HG03378 (cell line): ENCODE data around the gene KANSL1.

Experiments
- ATAC-seq: cut with Tn5 transposase; IDR thresholded peaks from one replicate; pipeline ENCODE4 v1.9.1; 2021; ENCODE audit warnings: mild to moderate bottlenecking, moderate library complexity; ENCODE audit not compliant: unreplicated experiment

The KANSL1 gene

DNA sequence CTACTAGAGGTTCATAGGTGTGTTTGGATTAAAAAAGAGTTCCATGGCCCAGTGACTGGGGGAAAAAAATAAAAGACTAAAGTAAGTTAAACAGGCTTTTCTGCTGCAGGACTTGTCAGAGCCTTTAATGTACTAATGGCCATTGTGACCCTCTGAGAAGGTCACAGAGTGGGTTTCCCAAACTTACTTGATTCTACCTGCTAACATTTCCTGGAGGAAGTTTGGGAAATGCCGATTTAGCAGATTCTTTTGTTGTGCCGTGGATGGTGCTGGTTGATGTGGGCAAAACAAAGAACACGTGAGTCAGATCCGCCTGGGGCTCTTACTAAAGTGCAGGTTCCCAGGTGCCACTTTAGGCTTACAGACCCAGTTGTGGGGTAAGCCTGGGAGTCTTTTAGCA is 207.8 kb downstream of the KANSL1 start:
- ATAC-seq, result no peak

DNA sequence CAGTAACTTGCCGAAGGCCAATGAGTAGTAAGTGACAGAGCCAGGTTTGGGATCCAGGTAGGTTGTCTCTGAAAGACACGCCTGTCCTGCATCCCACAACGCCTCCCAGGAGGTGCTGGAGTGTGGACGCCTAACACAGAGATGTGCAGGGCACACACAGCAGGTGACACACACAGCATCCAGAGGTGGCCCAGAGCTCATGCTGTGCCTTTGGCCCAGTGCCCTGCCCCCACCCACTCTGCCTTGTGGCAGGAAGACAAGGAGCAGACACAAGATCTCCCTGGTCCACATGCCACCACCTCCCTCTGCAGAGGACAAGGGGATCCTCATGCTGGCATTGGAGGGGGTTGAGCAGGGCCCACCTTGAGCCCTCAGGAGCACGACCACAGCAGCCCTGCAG is 208.9 kb downstream of the KANSL1 start:
- ATAC-seq, result no peak

- no peak for ATAC-seq
Observed at GRCh38 chr17:45983614-45984310, 209.5 kb downstream of the KANSL1 start.

DNA sequence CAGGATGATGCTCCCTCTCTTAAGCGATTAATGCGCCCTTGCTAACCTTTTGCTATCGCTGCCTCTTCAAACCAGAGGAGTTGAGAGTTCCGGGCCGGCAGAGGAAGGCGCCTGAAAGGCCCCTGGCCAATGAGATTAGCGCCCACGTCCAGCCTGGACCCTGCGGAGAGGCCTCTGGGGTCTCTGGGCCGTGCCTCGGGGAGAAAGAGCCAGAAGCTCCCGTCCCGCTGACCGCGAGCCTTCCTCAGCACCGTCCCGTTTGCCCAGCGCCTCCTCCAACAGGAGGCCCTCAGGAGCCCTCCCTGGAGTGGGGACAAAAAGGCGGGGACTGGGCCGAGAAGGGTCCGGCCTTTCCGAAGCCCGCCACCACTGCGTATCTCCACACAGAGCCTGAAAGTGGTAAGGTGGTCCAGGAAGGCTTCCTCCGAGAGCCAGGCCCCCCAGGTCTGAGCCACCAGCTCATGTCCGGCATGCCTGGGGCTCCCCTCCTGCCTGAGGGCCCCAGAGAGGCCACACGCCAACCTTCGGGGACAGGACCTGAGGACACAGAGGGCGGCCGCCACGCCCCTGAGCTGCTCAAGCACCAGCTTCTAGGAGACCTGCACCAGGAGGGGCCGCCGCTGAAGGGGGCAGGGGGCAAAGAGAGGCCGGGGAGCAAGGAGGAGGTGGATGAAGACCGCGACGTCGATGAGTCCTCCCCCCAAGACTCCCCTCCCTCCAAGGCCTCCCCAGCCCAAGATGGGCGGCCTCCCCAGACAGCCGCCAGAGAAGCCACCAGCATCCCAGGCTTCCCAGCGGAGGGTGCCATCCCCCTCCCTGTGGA is 210.2 kb downstream of the KANSL1 start:
- ATAC-seq, result no peak

GRCh38 chr17:45981306-45981705 is 211.9 kb downstream of the KANSL1 start:
- no peak for ATAC-seq

- ATAC-seq, result no peak
Observed at GRCh38 chr17:45980855-45981254, 212.4 kb downstream of the KANSL1 start.
